Lung (tissue), 12 donors: Measurements from ENCODE around the gene B3GALT4. TPM values are rescaled to one million over a fixed set of nuclear protein-coding genes. Genes with fewer than 3 reads are reported as not detected.

Source experiments
- ATAC-seq: fragments of 200-7000 bp; cut with Tn5 transposase; one replicate; pipeline ENCODE4 v1.9.1; 2020; ENCODE audit warnings: moderate number of reproducible peaks; ENCODE audit not compliant: insufficient read depth, low FRiP score
- DNase-seq, 3 donors: peaks; one replicate each; pipeline ENCODE4 v3.0.0-alpha.2; 2013 to 2017
- H3K27ac ChIP-seq, 2 donors: one replicate each; pipeline ENCODE4 v1.5.1; 2013; ENCODE audit warnings: mild to moderate bottlenecking in 2 of 2, moderate library complexity in 2 of 2, control low read depth in 1 of 2, inconsistent platforms in 1 of 2, low read depth in 1 of 2, low read length in 1 of 2
- H3K27me3 ChIP-seq, 3 donors: one replicate each; pipeline ENCODE4 v1.5.1; 2013; ENCODE audit warnings: low read length in 2 of 3; ENCODE audit not compliant: control insufficient read depth in 3 of 3, insufficient read depth in 3 of 3
- H3K36me3 ChIP-seq, 4 donors: one replicate each; pipeline ENCODE4 v1.5.1; 2013; ENCODE audit warnings: low read length in 4 of 4, mild to moderate bottlenecking in 1 of 4, moderate library complexity in 1 of 4; ENCODE audit not compliant: control insufficient read depth in 4 of 4, insufficient read depth in 4 of 4
- H3K4me1 ChIP-seq, 5 donors: one replicate each; pipeline ENCODE4 v1.5.1; 2013; ENCODE audit warnings: low read length in 5 of 5, mild to moderate bottlenecking in 2 of 5, moderate library complexity in 1 of 5; ENCODE audit not compliant: control insufficient read depth in 5 of 5, insufficient read depth in 5 of 5
- H3K4me3 ChIP-seq: one replicate; pipeline ENCODE4 v1.5.1; 2013; ENCODE audit warnings: mild to moderate bottlenecking, control low read depth, moderate library complexity
- H3K9ac ChIP-seq, 2 donors: one replicate each; pipeline ENCODE4 v1.5.1; 2013; ENCODE audit warnings: low read length in 2 of 2, control low read depth in 1 of 2; ENCODE audit not compliant: insufficient read depth in 1 of 2
- H3K9me3 ChIP-seq, 4 donors: one replicate each; pipeline ENCODE4 v1.5.1; 2013; ENCODE audit warnings: low read length in 3 of 4, mild to moderate bottlenecking in 1 of 4, moderate library complexity in 1 of 4; ENCODE audit not compliant: control insufficient read depth in 4 of 4, insufficient read depth in 3 of 4
- CTCF ChIP-seq: IDR thresholded peaks from 2 replicates; pipeline ENCODE4 v1.5.1; 2012; ENCODE audit warnings: mild to moderate bottlenecking; ENCODE audit errors: control extremely low read depth, extremely low read depth
- WGBS, 2 donors: extraction: QIAGEN DNeasy Blood & Tissue Kit; methylation state at CpG; one replicate each; pipeline ENCODE4 v1.1.7; 2013; 5-methylcytosine and 5-hydroxymethylcytosine counted together
- polyA plus RNA-seq, 2 donors: library from polyadenylated mRNA; stranded (reverse); fragments of 200-250 nt; gene quantifications; one replicate each; pipeline ENCODE4 v1.2.1, GENCODE V29; 2013
- total RNA-seq, 2 donors: library from RNA; depleted of rRNA in 1 of 2; stranded (reverse); fragments of >200 nt in 1 of 2; gene quantifications; one replicate each; pipeline ENCODE4 v1.2.1, GENCODE V29; 2014 to 2021
- donor health status: control.
- donor health status: control.
- donor health status: Bipolar disorder and iron deficiency.
- donor health status: healthy.
- donor health status: DM: yes; HTN: yes; CAD: no.

Gene B3GALT4
- total and polyA plus RNA-seq, 4 donors, result 6.8 to 19.0 (median 14.0) TPM

DNA sequence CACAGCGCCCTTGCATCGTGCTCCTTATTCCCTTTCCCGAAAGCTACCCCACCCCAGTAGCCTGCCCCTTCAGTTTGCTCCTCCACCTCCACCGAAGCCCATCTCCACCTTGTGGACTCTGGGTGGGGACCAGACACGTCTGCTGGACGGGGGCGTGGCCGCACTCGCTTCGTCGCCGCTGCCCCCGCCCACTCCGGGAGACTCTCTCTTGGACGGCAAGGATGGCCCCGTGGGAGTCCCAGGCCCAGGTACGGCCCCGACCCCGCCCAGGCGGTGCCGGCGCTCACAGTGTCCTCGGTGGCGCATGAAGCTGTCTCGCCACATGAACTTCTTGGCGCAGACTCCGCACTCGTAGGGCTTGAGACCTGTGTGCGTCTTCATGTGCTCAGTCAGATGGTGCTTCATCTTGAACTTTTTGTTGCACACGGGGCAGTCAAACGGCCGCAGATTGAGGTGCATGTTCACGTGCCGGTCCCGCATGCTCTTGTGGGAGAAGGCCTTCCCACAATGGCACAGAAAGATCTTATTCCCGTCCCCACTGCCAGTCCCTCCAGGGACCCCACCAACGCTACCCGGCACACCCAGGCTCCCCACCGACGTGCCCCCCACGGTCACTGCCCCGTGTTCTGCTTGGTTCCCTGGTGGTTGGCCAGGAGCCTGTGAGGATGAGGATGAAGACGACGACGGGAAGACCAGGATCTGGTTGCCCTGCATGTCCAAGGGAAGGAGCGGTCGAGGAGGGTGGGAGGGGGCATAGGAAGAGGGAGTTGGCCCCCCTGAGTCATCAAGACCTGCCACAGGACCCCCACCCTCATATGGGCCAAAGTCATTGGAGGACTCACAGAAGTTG lies 38.2 kb downstream of the B3GALT4 start:
- Histone ChIP-seq H3K36me3 (peaks cover 4 to 38% (median 19%) of the 10 kb centered on the region in 4 donors), H3K4me1 (peaks cover 8 to 33% (median 16%) of the 10 kb centered on the region in 5 donors), H3K9ac (peak overlapping the region in 1 of 2 donors; percentile 73), H3K9me3 (no peaks in the 10 kb centered on the region), H3K27me3 (no peaks in the 10 kb centered on the region), H3K4me3 (no peak overlapping the region), H3K27ac (peak overlapping the region; percentile 96 to 97)
- ATAC-seq (no peak), DNase-seq (peak in 1 of 3 donors; percentile 25)
- TF ChIP-seq CTCF, result no peak
- 48 to 52% methylated on average over 47 of the region's 47 CpGs for WGBS, 2 donors

DNA sequence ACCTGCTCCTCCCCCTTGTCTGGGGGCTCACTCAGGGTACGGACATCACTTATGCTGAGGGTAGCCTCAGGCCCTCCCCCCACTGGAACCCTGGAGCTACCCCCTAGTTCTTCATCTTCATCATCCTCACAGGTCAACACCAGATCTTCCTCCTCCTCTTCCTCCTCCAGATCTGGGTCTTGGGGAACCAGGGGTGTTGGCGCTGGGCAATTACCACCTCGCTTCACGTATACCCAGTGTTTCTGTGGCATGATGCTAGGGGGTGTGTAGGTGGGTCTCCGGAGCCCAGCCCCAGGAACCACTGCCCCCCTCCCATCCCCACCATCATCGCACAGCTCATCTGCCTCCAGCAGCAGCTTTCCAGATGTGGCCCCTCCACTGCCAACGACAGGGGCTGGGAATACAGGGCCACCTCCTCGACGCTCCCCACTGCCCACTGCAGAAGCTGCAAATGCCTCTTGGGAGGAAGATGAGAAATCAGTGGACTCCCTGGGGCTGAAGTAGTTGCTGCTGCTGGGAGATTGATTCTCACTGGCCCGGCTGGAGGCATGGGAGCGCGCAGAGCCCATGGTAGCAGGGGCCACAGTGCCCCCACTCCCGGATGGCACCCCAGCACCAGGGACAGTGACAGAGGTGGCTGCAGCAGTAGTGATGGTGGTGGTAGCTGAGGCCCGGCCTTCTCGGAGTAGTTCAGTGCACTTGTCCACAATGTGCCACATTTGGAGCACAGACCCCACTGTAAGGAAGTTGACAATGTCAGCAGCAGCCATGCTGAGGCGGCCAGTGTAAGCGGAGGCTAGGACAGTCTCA lies 39.1 kb downstream of the B3GALT4 start:
- H3K4me1 ChIP-seq, result peaks cover 8 to 33% (median 16%) of the 10 kb centered on the region in 5 donors
- H3K9me3 ChIP-seq, result no peaks in the 10 kb centered on the region
- peaks cover 4 to 46% (median 27%) of the 10 kb centered on the region in 4 donors for H3K36me3 ChIP-seq
- H3K9ac ChIP-seq, result no peak overlapping the region
- H3K4me3 ChIP-seq, result no peak overlapping the region
- H3K27me3 ChIP-seq, result no peaks in the 10 kb centered on the region
- DNase-seq (no peak), ATAC-seq (no peak)
- peak overlapping the region in 1 of 2 donors; percentile 97 for H3K27ac ChIP-seq
- no peak for TF ChIP-seq CTCF
- WGBS, 2 donors, result 92 to 93% methylated on average over 17 of the region's 17 CpGs

- Histone ChIP-seq H3K4me1 (peaks cover 13 to 38% (median 16%) of the 10 kb centered on the region in 5 donors), H3K9me3 (no peaks in the 10 kb centered on the region), H3K36me3 (peaks cover 4 to 46% (median 30%) of the 10 kb centered on the region in 4 donors), H3K9ac (no peak overlapping the region), H3K4me3 (no peak overlapping the region), H3K27me3 (no peaks in the 10 kb centered on the region), H3K27ac (peak overlapping the region in 1 of 2 donors; percentile 37)
- ATAC-seq (no peak), DNase-seq (no peak)
- no peak for TF ChIP-seq CTCF
- WGBS, 2 donors, result 73 to 83% methylated on average over 19 of the region's 19 CpGs
Measured at GRCh38 chr6:33316603-33317418, 39.9 kb downstream of the B3GALT4 start.
